Muscle of arm (tissue), 12 donors: ENCODE data around the gene GLI3. TPM values are rescaled to one million over a fixed set of nuclear protein-coding genes. Genes with fewer than 3 reads are reported as not detected.

ENCODE experiments used
- DNase-seq: peaks from one replicate; pipeline ENCODE4 v3.0.0-alpha.2; 2013
- polyA plus RNA-seq, 12 donors: library from polyadenylated mRNA; unstranded; fragments of 120-200 nt; gene quantifications; one replicate each; pipeline ENCODE4 v1.2.1, GENCODE V29; 2013; ENCODE audit not compliant: insufficient read length in 12 of 12

GLI3 gene
- polyA plus RNA-seq, 12 donors = 12.1 to 39.9 (median 15.2) TPM; not detected in 1

GRCh38 chr7:41928781-41929180, 308.2 kb downstream of the GLI3 start:
- no peak for DNase-seq

GRCh38 chr7:41928166-41928565, 308.8 kb downstream of the GLI3 start:
- DNase-seq = no peak

GRCh38 chr7:41927380-41927779, 309.6 kb downstream of the GLI3 start:
- no peak for DNase-seq

DNA sequence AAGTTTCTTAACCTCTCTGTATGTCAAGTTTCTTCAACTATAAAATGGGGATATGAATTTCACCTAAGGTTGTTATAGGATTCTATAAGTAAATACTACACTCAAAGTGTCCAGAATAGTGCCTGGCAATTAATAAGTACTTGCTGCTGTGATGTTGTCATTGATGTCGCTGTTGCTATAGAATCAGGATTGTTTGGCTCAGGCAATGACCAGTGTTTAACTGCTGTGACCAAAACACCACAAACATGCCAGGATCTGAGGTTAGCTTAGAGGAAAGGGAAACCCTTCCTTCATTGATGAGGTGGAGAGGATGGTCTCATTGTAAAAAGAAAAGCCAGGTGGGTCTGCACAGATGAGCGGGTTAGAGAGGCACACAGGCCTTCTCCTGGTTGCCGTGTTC, 311.1 kb downstream of the GLI3 start:
- no peak for DNase-seq

DNA sequence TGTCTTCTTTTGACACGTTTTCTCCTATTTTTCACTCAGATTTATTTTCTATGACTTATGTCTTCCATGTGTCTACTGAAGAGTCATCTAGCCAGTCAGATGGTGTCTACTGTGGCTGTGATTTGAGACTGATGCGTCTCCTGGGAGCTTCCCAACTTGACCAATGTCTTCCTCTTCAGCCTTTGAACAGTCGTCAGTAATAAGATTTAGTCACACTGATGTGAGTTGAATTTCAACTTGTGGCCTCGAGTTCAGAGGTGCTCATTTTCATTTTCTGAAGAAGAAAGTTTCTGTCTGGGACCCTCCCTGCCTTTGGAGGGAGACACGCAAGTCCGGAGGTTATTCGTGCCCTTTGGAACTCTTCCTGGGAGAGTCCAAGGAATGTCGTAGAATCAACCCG, 312.2 kb downstream of the GLI3 start:
- DNase-seq = no peak

- no peak for DNase-seq
These were observed 314.6 kb downstream of the GLI3 start for GRCh38 chr7:41922373-41922772.

DNA sequence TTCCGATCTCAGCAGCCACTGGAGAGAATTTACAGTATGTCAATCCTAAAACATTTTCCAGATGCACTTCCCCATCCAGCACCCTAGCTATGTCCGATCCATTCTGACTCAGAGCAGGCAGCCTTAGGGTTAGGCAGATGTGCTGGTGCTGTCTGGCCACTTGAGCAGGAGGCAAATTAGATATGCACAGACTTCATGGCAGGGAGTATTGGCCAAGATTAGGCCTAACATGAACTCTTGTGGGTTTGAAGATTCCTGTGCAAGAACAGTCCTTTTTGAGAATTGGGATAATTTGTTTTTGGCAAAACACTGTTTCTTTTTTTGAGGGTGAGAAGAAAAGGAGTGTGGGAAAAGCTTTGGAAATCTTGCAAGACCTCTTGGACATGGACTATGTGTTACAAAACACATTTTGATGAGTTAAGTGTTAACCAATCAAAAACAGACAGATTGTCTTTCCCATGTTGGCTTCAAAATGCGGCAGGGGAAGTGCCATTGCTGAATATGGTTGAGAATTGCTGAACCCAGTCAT, 315.5 kb downstream of the GLI3 start:
- DNase-seq = no peak

DNA sequence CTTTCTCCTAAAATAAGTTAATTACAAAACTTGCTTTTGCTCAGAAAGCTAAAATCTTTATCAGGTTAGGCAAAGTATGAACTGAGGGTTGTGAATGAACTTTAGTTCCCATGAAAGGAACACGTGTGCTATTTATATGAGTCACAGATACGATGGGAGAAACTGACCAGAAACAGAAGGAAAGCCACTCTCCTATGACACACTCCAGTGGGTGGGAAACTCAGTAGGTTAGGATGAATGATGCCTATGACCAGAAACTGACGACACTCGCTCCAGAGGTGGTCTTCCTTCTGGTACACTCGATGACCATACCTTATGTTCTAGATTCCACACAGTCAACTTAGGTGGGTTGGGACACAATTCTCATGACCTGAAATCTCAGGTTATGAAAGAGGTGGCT, 318.4 kb downstream of the GLI3 start:
- no peak for DNase-seq

- DNase-seq = peak; percentile 54
These were observed 320.5 kb downstream of the GLI3 start for GRCh38 chr7:41916450-41916927.

GRCh38 chr7:41915871-41916270, 321.1 kb downstream of the GLI3 start:
- DNase-seq = no peak

- DNase-seq = no peak
These were observed 324.0 kb downstream of the GLI3 start for GRCh38 chr7:41912851-41913567.

DNA sequence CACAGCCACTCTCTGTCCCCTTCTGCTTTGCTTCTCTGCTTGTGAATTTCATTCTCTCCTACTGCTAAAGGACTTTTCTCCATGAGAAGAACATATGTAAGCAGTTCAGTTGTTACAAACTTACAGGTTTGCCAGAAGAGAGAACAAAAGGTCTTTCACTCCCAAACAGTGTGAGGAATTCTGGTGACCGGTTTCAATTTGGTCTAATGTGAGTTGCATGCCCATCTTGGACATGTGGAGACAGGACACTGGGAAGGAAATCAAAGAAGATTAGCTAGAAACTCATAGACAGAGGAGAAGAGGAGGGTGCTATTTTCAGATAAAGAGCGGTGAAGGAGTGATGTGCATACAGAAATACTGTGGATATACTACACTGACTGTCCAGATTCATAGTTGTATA, 324.6 kb downstream of the GLI3 start:
- DNase-seq = no peak

DNA sequence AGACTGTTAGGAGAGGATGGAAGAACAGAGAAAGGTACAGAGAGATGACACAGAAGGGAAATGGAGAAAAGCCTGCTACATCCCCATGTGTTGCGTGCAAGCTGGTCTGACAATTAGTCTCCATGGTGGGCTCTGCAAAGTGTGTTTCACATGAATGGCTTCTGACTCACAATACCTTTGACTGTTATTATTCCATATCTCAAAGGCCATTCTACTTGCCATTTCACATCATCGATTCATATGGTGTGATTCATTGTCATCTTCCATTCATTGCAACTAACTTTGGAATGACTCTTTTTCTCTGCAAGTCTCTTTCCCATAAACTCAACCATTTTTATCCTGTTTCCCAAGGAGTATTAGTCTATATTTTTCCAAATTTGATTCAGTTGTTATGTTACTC, 325.2 kb downstream of the GLI3 start:
- no peak for DNase-seq
